Gastroesophageal sphincter (tissue), 3 donors: Measurements from ENCODE around the gene SH2B3.

ENCODE experiments used
- EP300 ChIP-seq: sonication (generic); formaldehyde crosslinking; IDR thresholded peaks from one replicate; pipeline ENCODE4 v1.6.1; 2017; ENCODE audit warnings: antibody characterized with exemption, mild to moderate bottlenecking
- POLR2A ChIP-seq, 2 donors: fragments of 450-650 bp; IDR thresholded peaks; one replicate each; pipeline ENCODE4 v1.6.1; 2017; ENCODE audit warnings: antibody characterized with exemption in 2 of 2, mild to moderate bottlenecking in 2 of 2, moderate library complexity in 1 of 2
- POLR2AphosphoS5 ChIP-seq: sonication (generic); formaldehyde crosslinking; IDR thresholded peaks from one replicate; pipeline ENCODE4 v1.6.1; 2017; ENCODE audit warnings: antibody characterized with exemption
- TF ChIP-seq, protein P1 (sequence below), 4 experiments: fragments of 200-600 bp in 2 of 4; fragments of 450-650 bp in 2 of 4; sonication (generic) in 1 of 4; IDR thresholded peaks; one replicate each; pipeline ENCODE4 v1.5.1; 2017 to 2019; ENCODE audit warnings: antibody characterized with exemption in 4 of 4, mild to moderate bottlenecking in 2 of 4, moderate library complexity in 2 of 4

DNA sequence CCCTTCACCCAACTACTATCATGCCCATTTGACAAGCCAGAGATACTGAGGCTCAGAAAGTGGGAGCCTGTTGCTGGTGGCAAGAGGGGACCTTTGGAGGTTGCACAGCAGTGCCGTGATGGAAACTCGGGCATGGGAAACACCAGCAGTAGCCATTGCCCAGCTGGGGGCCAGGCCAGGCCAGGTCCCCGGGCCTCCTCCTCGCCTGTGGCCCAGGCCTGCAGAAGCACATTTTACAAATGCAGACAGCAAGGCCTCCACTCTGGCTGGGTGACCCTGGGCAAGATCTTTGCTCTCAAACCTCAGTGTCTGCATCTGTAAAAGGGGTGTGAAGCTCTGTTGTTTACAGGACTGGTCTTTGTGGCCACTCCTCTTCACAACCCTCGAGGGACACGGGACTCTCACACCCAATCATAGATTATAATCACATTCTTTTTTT lies 4.5 kb upstream of the SH2B3 start:
- TF ChIP-seq, protein P1, sequence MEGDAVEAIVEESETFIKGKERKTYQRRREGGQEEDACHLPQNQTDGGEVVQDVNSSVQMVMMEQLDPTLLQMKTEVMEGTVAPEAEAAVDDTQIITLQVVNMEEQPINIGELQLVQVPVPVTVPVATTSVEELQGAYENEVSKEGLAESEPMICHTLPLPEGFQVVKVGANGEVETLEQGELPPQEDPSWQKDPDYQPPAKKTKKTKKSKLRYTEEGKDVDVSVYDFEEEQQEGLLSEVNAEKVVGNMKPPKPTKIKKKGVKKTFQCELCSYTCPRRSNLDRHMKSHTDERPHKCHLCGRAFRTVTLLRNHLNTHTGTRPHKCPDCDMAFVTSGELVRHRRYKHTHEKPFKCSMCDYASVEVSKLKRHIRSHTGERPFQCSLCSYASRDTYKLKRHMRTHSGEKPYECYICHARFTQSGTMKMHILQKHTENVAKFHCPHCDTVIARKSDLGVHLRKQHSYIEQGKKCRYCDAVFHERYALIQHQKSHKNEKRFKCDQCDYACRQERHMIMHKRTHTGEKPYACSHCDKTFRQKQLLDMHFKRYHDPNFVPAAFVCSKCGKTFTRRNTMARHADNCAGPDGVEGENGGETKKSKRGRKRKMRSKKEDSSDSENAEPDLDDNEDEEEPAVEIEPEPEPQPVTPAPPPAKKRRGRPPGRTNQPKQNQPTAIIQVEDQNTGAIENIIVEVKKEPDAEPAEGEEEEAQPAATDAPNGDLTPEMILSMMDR (IDR thresholded peaks at IDR 0.05) = no peak
- TF ChIP-seq EP300 (no peak), POLR2A (IDR thresholded peaks at IDR 0.05) (no peak), POLR2AphosphoS5 (no peak)
